Neural cell (in vitro differentiated cells): ENCODE measurements around the gene RGS6. TPM values are rescaled to one million over a fixed set of nuclear protein-coding genes. Genes with fewer than 3 reads are reported as not detected.

Experiments
- H2AFZ ChIP-seq: fragments of 200-600, 300-800 bp; sonication (generic), shearing (Covaris generic); 2 replicates; pipeline ENCODE4 v1.6.0; 2014; ENCODE audit warnings: low read depth, mild to moderate bottlenecking, antibody characterized with exemption, low read length, moderate library complexity
- H3F3A ChIP-seq: fragments of 200-600 bp; shearing (Covaris generic); 2 replicates; pipeline ENCODE4 v1.6.1; 2016; ENCODE audit warnings: mild to moderate bottlenecking, moderate library complexity, mixed read lengths, antibody characterized with exemption, low read length; ENCODE audit not compliant: insufficient read depth, poor library complexity, severe bottlenecking
- H3K27ac ChIP-seq: fragments of 200-600, 300-800 bp; sonication (generic), shearing (Covaris generic); 2 replicates; pipeline ENCODE4 v1.5.1; 2014; ENCODE audit warnings: mild to moderate bottlenecking, low read length, moderate library complexity
- H3K27me3 ChIP-seq: fragments of 300-800, 200-600 bp; sonication (generic), shearing (Covaris generic); 2 replicates; pipeline ENCODE4 v1.6.0; 2014; ENCODE audit warnings: mild to moderate bottlenecking, low read depth, low read length, moderate library complexity; ENCODE audit not compliant: insufficient read depth
- H3K36me3 ChIP-seq: fragments of 300-800, 200-600 bp; sonication (generic), shearing (Covaris generic); 2 replicates; pipeline ENCODE4 v1.5.1; 2014; ENCODE audit warnings: mild to moderate bottlenecking, antibody characterized with exemption, low read length, moderate library complexity; ENCODE audit not compliant: insufficient read depth
- H3K4me2 ChIP-seq: fragments of 300-800, 200-600 bp; sonication (generic), shearing (Covaris generic); 2 replicates; pipeline ENCODE4 v1.6.0; 2014; ENCODE audit warnings: mild to moderate bottlenecking, low read length
- H3K4me3 ChIP-seq: fragments of 300-800, 200-600 bp; sonication (generic), shearing (Covaris generic); 2 replicates; pipeline ENCODE4 v1.5.1; 2014; ENCODE audit warnings: mild to moderate bottlenecking, low read length, moderate library complexity
- H3K79me2 ChIP-seq: fragments of 200-600 bp; shearing (Covaris generic); replicated peaks from 2 replicates; pipeline ENCODE4 v1.6.0; 2014; ENCODE audit warnings: mild to moderate bottlenecking, low read length, moderate library complexity; ENCODE audit not compliant: insufficient read depth
- H3K9ac ChIP-seq: fragments of 300-800, 200-600 bp; sonication (generic), shearing (Covaris generic); 2 replicates; pipeline ENCODE4 v1.6.1; 2016; ENCODE audit warnings: mild to moderate bottlenecking, low read length, mixed read lengths
- H3K9me2 ChIP-seq: fragments of 200-600 bp; shearing (Covaris generic); 2 replicates; pipeline ENCODE4 v1.6.1; 2016; ENCODE audit warnings: mild to moderate bottlenecking, low read length, mixed read lengths; ENCODE audit not compliant: insufficient read depth
- H3K9me3 ChIP-seq: fragments of 200-600, 300-800 bp; sonication (generic), shearing (Covaris generic); 2 replicates; pipeline ENCODE4 v1.6.1; 2016; ENCODE audit warnings: mild to moderate bottlenecking, mixed run types, low read length, moderate library complexity, mixed read lengths
- H4K20me1 ChIP-seq: fragments of 200-600 bp; shearing (Covaris generic); 2 replicates; pipeline ENCODE4 v1.6.1; 2016; ENCODE audit warnings: mild to moderate bottlenecking, mixed run types; ENCODE audit not compliant: insufficient read depth
- CTCF ChIP-seq: fragments of 450-650 bp; IDR thresholded peaks from 2 replicates; pipeline ENCODE4 v1.5.1; 2014; ENCODE audit warnings: antibody characterized with exemption, mild to moderate bottlenecking, moderate library complexity; ENCODE audit not compliant: poor library complexity, severe bottlenecking
- EP300 ChIP-seq: fragments of 450-650 bp; conservative IDR thresholded peaks from 2 replicates; pipeline ENCODE4 v1.6.1; 2014; ENCODE audit warnings: antibody characterized with exemption, mild to moderate bottlenecking, moderate library complexity; ENCODE audit not compliant: poor library complexity, severe bottlenecking
- EZH2 ChIP-seq: fragments of 200-600, 300-800 bp; shearing (Covaris generic), sonication (generic); IDR thresholded peaks from 2 replicates; pipeline ENCODE4 v1.6.1; 2014; ENCODE audit warnings: antibody characterized with exemption, low read length, borderline replicate concordance, mild to moderate bottlenecking; ENCODE audit not compliant: insufficient read depth, poor library complexity, severe bottlenecking
- MXI1 ChIP-seq: fragments of 450-650 bp; conservative IDR thresholded peaks from 2 replicates; pipeline ENCODE4 v1.6.1; 2014; ENCODE audit warnings: antibody characterized with exemption, mild to moderate bottlenecking; ENCODE audit not compliant: poor library complexity, severe bottlenecking
- POLR2AphosphoS5 ChIP-seq: IDR thresholded peaks from 2 replicates; pipeline ENCODE4 v1.6.1; 2012
- RAD21 ChIP-seq: fragments of 450-650 bp; conservative IDR thresholded peaks from 2 replicates; pipeline ENCODE4 v1.6.1; 2014; ENCODE audit warnings: antibody characterized with exemption, mild to moderate bottlenecking, moderate library complexity
- REST ChIP-seq: IDR thresholded peaks from 2 replicates; pipeline ENCODE4 v1.6.1; 2012; ENCODE audit warnings: borderline replicate concordance
- SMC3 ChIP-seq: fragments of 450-650 bp; conservative IDR thresholded peaks from 2 replicates; pipeline ENCODE4 v1.6.1; 2014; ENCODE audit warnings: antibody characterized with exemption, mild to moderate bottlenecking, moderate library complexity; ENCODE audit not compliant: poor library complexity
- TAF1 ChIP-seq: IDR thresholded peaks from 2 replicates; pipeline ENCODE4 v1.6.1; 2012; ENCODE audit warnings: low read depth
- polyA plus RNA-seq: library from polyadenylated mRNA; depleted of rRNA; stranded (reverse); fragments of >200 nt; gene quantifications from 2 replicates; pipeline ENCODE4 v1.2.3, GENCODE V29; 2014

Gene RGS6
- polyA plus RNA-seq, 1 donor from 2014 or later, result 7.3 TPM

GRCh38 chr14:72559202-72559601 lies 627.0 kb downstream of the RGS6 start (continued):
- TF ChIP-seq MXI1, result no peak

GRCh38 chr14:72559669-72560255 lies 627.5 kb downstream of the RGS6 start:
- Histone ChIP-seq H3K9me3 (no peaks in the 10 kb centered on the region), H3K9ac (no peak overlapping the region), H3K27ac (no peak overlapping the region), H3K9me2 (no peaks in the 10 kb centered on the region), H3K27me3 (no peaks in the 10 kb centered on the region), H3F3A (no peaks in the 10 kb centered on the region), H4K20me1 (no peaks in the 10 kb centered on the region), H3K36me3 (no peaks in the 10 kb centered on the region), H3K4me3 (no peak overlapping the region), H3K79me2 (no peaks in the 10 kb centered on the region), H3K4me2 (no peak overlapping the region), H2AFZ (no peak overlapping the region)
- TF ChIP-seq POLR2AphosphoS5, result no peak
- no peak for TF ChIP-seq SMC3
- no peak for TF ChIP-seq EZH2
- TF ChIP-seq TAF1, result no peak
- TF ChIP-seq MXI1, result no peak
- TF ChIP-seq RAD21, result no peak
- no peak for TF ChIP-seq EP300

GRCh38 chr14:72560331-72560730 lies 628.1 kb downstream of the RGS6 start:
- Histone ChIP-seq H3K9me3 (no peaks in the 10 kb centered on the region), H3K9ac (no peak overlapping the region), H2AFZ (no peak overlapping the region), H3K27ac (no peak overlapping the region), H3K79me2 (no peaks in the 10 kb centered on the region), H3K27me3 (no peaks in the 10 kb centered on the region), H3K4me3 (no peak overlapping the region), H4K20me1 (no peaks in the 10 kb centered on the region), H3K9me2 (no peaks in the 10 kb centered on the region), H3K4me2 (no peak overlapping the region), H3K36me3 (no peaks in the 10 kb centered on the region), H3F3A (no peaks in the 10 kb centered on the region)
- TF ChIP-seq REST (no peak), POLR2AphosphoS5 (no peak), CTCF (no peak), RAD21 (no peak), EZH2 (no peak), EP300 (no peak), MXI1 (no peak), TAF1 (no peak), SMC3 (no peak)
